OCI-LY7 (cell line): Measurements from ENCODE around the gene PIK3CB.

Source experiments
- CTCF ChIP-seq: fragments of 200-600 bp; sonication (generic); conservative IDR thresholded peaks from 2 replicates; pipeline ENCODE4 v1.5.1; 2014; ENCODE audit warnings: mild to moderate bottlenecking, antibody characterized with exemption, low read length, moderate library complexity, mixed read lengths
- EZH2phosphoT487 ChIP-seq: fragments of 200-600 bp; sonication (generic); IDR thresholded peaks from 2 replicates; pipeline ENCODE4 v1.6.1; 2018; ENCODE audit warnings: low read depth, borderline replicate concordance, mild to moderate bottlenecking, mixed run types, antibody characterized with exemption, low read length, moderate library complexity, mixed read lengths

GRCh38 chr3:138712086-138712485, 122.6 kb downstream of the PIK3CB start:
- TF ChIP-seq CTCF: no peak
- TF ChIP-seq EZH2phosphoT487: no peak
